GM21390 (cell line): Measurements from ENCODE around the gene CCL22.
"Not testable (repeated sequence)": the region's sequence is repeated elsewhere in the genome, so short reads cannot be mapped to it uniquely, and the experiment has no call there.

Source experiments
- ATAC-seq: cut with Tn5 transposase; IDR thresholded peaks from one replicate; pipeline ENCODE4 v1.9.1; 2021; ENCODE audit not compliant: unreplicated experiment

Gene CCL22, protein sequence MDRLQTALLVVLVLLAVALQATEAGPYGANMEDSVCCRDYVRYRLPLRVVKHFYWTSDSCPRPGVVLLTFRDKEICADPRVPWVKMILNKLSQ

DNA sequence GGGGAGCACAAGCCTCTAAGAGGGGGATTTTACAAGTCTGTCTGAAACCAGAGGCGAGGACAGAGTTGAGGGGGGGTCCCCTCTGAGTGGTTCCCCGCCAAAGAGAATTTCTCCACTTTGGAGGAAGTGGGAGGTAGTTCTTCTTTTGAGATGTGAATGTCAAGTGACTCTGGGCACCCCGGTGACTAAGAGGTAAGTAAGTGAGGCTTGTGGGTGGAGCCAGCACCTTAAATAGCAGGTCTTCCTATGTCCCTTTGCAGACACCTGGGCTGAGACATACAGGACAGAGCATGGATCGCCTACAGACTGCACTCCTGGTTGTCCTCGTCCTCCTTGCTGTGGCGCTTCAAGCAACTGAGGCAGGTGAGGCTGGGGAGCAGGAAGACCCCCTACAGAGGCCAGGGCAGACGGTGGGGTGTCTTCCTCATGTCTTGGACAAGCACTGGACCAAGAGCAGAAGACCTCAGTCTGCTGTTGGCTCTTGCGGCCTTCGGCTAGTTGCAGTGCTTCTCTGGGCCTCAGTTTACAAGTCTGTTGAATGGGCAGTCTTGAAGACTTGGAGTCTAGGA is at the start of gene CCL22:
TSS of gene CCL22 (plus strand) at position 257 of the 569 bp plus-strand sequence. CDS start at position 291, 34 bp downstream.
- ATAC-seq = no peak

DNA sequence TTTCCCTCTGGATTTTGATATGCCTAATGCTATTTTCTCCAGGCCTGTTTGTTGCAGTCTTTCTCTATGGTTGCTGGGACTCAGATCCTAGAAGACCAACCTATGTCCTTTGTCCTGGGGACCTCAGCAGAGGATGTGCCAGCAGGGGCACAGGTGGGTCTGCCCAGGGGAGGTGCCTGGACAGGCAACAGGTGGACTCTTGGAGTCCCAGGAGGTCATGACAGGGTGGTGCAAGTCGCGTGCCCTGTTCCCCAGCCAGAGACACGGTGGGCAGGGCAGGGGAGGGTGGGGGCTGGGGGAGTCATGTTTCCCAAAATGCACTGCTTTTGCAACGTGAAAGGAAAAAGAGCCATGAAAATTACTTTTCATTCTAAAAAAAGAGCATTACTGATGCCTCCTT is 47.8 kb upstream of the CCL22 start:
- no peak for ATAC-seq

DNA sequence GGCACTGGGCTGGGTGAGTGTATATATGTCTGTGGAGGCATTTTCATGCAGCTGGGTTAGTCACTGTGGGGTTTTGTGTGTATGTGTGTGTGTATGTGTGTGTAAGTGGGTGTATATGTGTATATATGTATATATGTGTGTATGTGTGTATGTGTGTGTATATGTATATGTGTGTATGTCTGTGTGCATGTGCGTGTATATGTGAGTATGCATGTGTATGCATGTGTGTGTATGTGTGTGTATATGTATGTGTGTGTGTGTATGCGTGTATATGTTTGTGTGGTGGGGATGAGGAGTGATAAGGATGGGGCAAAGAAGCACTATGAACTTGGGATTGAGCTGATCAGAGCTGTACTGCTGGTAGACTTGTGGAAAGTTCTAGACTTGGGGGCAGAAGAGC is 45.1 kb upstream of the CCL22 start:
- ATAC-seq = no peak

DNA sequence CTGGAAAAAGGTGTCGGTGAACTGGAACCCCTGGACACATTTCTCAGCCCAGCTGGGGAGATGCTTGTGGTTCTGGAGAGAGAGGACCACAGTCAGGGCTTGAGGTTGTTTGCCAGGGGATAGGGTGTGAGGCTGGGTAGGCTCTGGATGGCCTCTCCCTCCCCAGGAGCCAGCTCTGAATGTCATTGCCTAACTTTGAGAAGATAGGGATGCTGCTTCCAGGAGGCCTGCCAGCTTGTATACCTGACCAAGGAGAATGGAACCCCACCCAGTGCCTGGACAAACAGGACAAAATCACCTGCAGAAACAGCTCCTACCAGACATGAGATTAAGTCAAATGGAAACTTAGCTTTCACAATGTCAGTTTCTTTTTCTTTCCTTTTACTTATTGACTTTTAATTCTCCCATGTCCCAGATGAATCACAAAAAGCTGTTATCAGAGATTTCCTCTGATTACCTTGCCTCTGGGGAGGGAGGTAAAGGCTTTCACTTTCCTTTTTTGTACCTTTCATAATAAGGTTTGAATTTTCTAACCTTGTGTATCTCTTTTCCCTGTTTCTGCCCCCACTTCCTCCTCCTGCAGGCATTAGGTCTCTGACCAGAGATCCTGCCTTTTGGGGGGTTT is 44.3 kb upstream of the CCL22 start:
- ATAC-seq = peak; percentile 48

DNA sequence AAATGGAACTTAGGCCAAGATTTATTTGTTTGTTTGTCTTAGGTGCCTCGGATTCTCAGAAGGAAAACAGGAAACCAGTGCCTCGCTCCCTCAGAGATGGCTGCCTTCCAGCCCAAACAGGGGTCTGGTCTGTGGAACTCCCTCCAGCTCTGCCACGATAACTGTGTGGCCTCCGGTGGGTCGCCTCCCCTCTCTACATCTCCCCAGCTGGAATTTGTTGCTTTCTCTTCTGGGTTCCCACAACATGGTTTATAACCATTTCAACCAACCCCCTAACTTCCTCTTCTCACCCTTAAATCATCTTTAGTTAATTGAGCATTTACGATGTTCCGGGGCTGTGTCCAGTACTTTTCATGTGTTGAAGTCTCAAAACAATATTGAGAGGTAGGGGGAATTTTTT is 43.2 kb upstream of the CCL22 start:
- ATAC-seq = no peak

DNA sequence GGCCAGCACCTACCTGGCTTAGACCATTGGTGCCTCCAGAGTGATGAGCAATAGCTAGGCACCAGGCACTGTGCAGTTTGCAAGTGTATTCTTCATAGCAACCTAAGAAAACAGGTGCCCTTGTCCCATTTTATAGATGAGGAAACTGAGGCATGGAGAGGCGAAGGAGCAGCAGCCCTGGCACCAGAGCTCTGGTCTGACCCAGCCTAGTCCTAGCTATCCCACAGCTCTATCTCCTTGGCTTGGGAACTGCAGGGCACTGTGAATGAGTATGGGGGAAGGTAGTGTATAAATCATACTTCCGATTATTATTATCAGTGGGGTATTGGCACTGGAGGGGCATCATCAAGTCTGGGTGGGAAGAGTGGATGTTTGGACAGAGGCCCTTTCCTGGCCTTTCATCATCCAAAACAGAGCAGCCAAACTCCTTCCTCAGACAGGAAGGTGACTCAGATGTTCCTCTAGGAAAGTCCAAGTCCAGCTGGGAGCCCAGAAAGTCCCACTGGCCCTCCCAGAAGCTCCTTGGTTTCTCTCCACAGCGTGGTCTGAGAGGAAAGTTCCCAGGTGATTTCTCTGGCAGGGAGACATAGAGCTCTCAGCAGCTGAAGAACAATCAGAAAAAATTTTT is 42.1 kb upstream of the CCL22 start:
- no peak for ATAC-seq

DNA sequence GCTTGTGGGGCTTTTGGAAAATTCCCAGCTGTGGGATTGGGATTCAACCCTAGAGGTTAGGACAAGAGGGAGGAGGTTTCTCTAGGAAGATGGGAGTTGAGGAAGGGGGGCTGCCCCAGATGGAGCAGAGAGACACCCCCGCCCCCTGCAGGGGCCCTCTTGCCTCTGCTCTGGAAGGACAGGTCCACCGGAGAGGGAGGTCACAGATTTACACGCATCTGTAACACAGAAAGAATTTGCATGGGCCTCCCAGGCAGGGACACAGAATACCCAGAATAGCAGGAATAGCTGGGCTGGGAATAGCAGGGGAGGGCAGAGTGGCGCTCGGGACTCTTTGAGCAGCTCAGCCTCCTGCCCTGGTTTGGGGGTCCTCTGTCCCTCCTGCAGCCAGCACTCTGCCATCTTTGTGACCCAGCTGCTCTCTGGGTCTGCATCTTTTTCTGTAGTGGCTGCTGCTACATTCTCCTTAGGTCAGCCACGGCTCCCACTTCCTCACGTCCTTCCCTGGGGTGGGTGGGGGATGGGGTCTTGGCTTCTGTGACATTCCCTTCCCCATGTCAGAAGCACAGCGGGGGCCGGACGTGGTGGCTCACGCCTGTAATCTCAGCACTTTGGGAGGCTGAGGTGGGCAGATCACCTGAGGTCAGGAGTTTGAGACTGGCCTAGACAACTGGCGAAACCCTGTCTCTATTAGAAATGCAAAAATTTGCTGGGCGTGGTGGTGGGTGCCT is 40.2 kb upstream of the CCL22 start:
- no peak for ATAC-seq

DNA sequence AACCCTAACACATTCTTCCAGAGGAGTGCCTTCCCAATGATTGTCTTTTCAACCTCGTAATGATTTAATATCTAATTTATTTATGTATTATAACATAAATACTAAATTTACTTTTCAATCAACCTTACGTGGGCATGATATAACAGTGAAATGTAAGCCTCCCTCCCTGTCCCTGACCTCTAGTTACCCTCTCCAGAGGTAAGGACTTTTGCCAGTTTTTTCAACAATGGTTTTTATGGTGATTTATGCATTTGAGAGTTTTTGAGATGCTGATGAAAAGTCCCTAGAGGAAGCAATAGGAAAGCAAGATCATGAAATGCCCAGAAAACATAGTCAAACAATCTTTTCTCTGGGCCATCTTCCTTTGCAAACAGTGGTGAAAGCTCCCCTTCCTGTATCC is 38.9 kb upstream of the CCL22 start:
- ATAC-seq = no peak

DNA sequence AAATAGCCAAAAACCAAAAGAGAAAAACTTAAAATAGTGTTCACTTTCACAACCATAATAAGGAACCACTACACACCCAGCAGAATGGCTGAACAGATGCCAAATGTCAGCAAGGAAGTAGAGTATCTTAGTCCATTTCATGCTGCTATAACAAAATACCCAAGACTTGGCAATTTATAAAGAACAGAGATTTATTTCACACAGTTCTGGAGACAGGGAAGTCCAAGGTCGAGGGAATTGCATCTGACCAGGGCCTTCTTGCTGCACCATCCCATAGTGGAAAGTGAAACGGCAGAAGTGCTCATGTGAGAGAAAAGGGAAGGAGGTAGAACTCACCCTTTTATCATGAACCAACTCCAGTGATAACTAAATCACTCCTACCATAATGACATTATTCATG is 33.8 kb upstream of the CCL22 start:
- ATAC-seq = no peak

DNA sequence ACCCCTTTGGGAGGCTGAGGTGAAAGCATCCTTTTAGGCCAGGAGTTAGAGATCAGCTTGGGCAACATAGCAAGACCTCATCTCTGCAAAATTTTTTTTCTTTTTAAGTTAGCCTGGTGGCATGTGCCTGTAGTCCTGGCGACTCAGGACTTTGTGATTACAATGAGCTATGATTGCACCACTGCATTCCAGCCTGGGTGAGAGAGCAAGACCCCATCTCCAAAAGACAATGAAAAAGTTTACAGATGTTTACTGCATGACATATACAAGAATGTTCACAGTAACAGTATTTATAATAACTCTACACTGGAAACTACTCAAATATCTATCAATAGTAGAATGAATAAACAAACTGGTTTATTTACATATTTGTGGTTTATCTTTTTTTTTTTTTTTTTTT is 33.1 kb upstream of the CCL22 start:
- ATAC-seq = no peak

DNA sequence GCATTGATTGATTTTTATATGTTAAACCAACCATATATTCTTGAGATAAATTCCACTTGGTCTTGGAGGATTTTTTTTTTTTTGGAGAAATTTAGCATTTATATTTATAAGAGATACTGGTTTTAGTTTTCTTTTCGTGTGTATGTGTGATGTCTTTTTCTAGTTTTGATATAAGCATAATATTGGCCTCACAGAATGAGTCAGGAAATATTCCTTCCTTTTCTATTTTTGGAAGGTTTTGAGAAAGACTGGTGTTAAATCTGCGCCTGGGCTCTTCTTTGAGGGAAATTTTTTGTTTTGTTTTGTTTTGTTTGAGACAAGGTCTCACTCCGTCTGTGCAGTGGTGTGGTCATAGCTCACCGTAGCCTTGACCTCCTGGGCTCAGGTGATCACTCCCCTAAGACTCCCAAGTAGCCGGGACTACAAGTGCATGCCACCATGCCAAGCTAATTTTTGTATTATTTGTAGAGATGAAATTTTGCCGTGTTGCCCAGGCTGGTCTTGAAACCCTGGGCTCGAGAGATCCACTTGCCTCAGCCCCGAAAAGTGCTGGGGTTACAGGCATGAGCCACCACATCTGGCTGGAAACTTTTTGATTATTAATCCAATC is 28.8 kb upstream of the CCL22 start:
- ATAC-seq = no peak

DNA sequence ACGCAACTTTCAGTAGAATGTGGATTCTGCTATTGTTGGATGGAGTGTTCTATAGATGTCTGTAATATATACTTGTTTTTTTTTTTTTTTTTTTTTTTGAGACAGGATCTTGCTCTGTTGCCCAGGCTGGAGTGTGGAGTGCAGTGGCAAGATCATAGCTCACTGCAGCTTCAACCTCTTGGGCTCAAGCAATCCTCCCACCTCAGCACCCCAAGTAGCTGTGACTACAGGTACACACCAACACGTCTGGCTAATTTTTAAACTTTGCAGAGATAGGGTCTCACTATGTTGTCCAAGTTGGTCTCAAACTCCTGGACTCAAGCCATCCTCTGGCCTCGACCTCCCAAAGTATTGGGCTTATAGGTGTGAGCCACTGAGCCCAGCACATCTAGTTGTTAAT is 27.2 kb upstream of the CCL22 start:
- ATAC-seq = no peak

DNA sequence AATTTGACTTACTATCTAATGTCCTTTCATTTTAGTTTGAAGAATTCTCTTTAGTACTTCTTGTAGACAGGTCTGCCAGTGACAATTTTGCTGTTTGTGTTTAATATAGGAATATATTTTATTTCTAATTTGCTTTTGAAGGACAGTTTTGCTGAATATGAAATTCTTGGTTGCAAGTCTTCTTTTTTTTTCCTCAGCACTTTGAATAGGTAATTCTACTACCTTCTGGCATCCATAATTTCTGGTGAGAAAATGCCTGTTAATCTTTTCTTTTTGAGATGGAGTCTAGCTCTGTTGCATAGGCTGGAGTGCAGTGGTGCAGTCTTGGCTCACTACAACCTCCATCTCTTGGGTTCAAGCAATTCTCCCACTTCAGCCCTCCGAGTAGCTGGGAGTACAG is 25.2 kb upstream of the CCL22 start:
- ATAC-seq = no peak

DNA sequence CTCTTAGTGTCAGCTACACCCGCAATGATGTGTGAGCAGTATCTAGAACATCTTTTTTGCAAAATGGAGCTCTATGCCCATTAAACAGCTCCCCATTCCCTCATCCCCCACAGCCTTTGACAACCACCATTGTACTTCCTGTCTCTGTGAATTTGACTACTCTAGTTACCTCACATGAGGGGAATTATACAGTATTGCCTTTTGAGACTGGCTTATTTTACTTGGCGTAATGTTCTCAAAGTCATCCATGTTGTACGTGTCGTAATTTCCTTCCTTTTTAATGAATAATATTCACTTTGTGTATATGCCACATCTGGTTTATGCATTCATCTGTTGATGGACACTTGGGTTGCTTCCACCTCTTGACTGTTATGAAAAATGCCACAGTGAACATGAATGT is 23.2 kb upstream of the CCL22 start:
- no peak for ATAC-seq

DNA sequence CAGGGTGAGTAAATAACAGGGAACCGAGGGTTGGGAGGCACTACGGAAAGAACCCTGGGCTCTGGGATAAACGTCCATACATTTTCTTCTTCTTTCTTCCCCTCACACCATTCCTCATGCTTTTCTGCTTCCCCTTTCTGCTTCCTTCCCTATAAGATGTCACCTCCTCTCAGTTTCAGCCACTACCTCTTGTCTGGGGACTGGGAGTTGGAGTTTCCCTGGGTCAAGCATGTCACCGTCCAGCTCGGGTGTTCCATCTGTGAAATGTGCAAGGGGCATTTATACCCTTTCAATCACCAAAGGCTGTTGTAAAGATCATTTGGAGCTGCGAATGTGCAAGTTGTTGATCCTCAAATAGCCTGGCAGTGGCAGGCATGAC is 17.5 kb upstream of the CCL22 start:
- ATAC-seq = no peak

DNA sequence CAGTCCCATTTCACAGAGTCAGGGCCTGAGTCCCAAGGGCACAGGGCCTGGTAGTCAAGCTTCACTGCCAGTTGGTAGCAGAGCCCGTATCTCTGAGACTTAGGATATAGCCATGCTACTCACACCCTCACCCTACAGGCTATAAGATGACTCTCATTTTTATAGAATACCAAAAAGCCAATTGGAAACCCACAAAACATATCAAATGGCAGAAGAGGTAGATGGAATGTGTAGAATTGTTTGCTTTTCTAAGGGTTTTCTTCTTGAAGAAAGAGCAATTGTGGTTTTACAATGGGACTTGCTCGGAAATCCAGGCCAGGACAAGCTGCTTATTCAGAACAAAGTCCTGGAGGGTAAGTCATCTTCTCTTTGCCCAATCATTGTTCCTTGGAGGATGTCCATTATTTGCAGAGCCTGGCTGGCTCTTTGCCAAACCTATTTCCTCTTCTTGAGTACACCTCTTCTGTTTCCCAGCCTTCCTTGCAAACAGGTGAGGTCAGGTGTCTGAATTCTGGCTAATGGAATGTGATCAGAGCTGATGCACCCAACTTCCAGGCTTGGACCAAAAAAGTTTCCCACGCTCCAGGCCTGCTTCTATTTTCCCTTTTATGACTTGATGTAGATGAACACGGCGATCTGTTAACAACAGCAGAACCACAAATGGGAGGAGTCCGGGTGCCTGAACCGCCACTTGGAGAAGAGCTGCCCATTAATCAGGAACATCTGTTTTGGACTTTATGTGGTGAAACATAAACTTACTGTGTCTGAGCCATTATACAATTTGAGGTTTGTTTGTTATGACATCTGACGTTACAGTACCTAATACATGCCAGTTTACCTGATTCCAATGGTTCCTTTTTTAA is 16.9 kb upstream of the CCL22 start:
- ATAC-seq = no peak

DNA sequence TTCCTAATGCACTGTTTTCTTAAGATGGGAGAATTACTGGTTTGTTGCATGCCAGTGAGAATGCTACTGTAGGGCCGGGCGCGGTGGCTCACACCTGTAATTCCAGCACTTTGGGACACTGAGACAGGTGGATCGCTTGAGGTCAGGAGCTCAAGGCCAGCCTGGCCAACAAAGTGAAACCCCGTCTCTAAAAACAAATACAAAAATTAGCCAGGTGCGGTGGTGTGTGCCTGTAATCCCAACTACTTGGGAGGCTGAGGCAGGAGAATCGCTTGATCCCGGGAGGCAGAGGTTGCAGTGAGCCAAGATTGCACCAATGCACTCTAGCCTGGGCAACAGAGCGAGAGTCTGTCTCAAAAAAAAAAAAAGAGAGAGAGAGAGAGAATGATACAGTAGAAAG is 16.0 kb upstream of the CCL22 start:
- not testable (repeated sequence) for ATAC-seq

DNA sequence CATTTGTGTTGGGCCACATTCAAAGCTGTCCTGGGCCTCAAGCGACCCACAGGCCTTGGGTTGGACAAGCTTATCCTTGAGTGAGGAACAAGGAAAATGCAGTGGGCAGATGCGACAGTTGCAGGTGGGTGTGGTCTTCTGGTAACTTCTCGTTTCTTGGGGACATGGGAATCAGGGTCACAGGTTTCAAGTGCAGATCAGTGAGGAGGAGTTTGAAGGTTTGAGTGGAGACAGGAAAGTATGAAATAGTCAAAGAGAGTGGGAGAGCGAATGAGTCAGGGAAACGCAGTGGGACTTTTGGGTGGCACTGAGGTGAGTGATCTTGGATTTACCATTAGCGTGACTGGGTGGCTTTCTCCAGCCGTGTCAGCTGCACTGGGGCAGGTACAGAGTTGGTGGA is 15.4 kb upstream of the CCL22 start:
- no peak for ATAC-seq

DNA sequence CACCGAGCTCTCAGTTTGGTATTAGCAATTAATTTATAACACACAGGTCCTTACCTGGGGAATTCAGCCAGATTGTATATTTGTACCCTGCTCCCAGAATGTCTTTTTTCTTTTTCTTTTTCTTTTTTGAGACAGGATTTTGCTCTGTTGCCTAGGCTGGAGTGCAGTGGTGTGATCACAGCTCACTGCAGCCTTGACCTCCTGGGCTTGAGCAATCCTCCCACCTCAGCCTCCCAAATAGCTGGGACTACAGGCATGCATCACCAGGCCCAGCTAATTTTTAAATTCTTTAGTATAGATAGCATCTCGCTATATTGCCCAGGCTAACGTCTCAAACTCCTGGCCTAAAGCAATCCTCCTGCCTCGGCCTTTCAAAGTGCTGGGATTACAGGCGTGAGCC is 14.5 kb upstream of the CCL22 start:
- not testable (repeated sequence) for ATAC-seq

DNA sequence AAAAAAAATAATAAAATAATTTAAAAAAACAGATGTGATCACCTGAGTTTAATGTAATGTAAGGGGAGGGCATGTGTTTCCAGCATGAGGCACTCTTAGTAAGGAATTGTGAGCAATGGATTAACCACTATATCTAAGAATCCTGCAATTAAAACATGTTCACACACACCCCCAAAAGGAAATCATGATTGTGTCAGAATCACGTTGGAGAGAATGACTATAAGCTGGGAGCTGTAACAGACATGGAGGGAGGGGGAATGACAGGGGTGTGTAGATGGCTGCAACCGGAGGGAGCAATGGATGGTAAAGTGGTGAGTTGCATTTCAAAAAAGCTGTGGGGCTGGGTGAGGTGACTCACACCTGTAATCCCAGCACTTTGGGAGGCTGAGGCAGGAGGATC is 13.6 kb upstream of the CCL22 start:
- ATAC-seq = no peak
